ENCODE results near the gene ZNF438.

The ZNF438 gene

DNA sequence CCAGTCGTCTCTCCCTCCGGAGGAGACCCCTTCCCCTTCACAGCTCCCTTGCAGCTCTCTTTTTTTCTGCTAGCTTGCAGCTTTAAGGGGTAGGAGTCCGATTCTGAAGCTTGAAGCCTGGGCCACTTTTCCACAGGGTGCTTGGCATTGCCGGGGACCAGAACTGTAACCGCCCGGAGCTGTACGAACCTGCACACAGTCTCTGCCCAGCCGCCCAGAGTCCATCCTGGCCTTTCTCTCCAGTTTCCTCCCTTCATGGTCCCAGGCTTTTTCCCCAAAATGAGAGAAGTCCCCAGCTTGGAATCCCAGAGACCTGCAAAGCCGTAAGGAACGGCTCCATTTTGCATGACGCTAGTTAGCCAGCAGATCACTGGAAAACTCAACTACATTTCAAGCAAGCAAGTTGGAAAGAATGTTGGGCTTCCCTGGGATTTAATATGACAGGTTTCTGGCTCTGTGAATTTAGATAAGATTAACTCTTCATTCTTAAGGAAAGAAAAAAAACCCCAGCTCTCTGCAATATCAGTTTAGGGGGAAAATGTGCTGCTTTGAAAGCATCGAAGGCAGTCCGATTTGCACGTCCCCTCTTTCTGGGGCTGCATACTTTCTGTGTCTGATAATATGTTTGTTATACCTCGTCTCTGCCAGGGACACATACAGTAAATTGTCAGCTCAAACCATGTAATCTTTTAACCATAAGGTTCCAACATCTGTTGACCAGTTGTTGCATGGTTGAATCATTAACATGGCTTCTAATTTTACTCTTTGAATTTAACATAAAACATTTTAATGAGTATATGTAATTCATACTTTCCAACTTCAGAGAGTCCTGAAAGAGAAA, 212.1 kb downstream of the ZNF438 start:
- Histone ChIP-seq H3K4me2 (ENCODE audit: low read length) (no peak overlapping the region), H3K9me3 (ENCODE audit: control insufficient read depth, insufficient read depth, low read length) (no peaks in the 10 kb centered on the region), H3K27ac (ENCODE audit: low read depth, low read length) (no peak overlapping the region), H3K4me1 (ENCODE audit: control insufficient read depth, low read length) (no peaks in the 10 kb centered on the region), H3K4me3 (ENCODE audit: low read length) (no peak overlapping the region), H3K27me3 (ENCODE audit: control insufficient read depth, low read length) (no peaks in the 10 kb centered on the region; the same call in 1 of the 2 replicates), H3F3A (ENCODE audit: control insufficient read depth, insufficient read depth) (no peaks in the 10 kb centered on the region), H4K20me1 (ENCODE audit: control insufficient read depth, insufficient read depth, low read depth, low read length) (no peaks in the 10 kb centered on the region), H3K9me2 (replicated peaks; ENCODE audit: control insufficient read depth, low read length) (no peaks in the 10 kb centered on the region), H3K36me3 (ENCODE audit: control insufficient read depth, low read length) (no peaks in the 10 kb centered on the region), H3K79me2 (ENCODE audit: control insufficient read depth, low read length) (no peaks in the 10 kb centered on the region)
- TF ChIP-seq EZH2phosphoT487 (IDR thresholded peaks at IDR 0.05; ENCODE audit: borderline replicate concordance, low read length) = no peak
- TF ChIP-seq, protein P1, sequence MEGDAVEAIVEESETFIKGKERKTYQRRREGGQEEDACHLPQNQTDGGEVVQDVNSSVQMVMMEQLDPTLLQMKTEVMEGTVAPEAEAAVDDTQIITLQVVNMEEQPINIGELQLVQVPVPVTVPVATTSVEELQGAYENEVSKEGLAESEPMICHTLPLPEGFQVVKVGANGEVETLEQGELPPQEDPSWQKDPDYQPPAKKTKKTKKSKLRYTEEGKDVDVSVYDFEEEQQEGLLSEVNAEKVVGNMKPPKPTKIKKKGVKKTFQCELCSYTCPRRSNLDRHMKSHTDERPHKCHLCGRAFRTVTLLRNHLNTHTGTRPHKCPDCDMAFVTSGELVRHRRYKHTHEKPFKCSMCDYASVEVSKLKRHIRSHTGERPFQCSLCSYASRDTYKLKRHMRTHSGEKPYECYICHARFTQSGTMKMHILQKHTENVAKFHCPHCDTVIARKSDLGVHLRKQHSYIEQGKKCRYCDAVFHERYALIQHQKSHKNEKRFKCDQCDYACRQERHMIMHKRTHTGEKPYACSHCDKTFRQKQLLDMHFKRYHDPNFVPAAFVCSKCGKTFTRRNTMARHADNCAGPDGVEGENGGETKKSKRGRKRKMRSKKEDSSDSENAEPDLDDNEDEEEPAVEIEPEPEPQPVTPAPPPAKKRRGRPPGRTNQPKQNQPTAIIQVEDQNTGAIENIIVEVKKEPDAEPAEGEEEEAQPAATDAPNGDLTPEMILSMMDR (IDR thresholded peaks at IDR 0.05; ENCODE audit: low read depth, low read length, poor library complexity, severe bottlenecking) = no peak

DNA sequence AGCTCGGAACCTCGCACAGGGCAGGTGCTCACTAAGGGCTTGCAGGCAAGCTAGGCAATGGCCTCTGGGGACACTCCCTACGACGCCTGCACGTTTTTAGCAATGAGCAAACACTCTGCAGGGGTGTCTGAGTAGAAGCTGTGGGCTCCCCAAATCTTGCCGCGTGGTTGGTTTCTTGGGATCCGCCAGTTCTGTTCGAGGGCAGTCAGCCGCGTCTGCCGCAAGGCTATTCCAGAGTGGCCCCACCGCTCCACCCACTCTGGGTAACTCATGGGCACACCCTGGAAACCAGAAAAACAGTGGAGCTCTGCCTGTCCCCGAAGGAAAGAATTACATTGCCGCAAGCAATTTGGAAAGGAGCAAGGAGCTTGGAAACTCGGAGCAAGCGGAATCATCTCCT, 212.8 kb downstream of the ZNF438 start:
- no peaks in the 10 kb centered on the region for H4K20me1 ChIP-seq (ENCODE audit: control insufficient read depth, insufficient read depth, low read depth, low read length)
- no peaks in the 10 kb centered on the region for H3K36me3 ChIP-seq (ENCODE audit: control insufficient read depth, low read length)
- H3K27ac ChIP-seq (ENCODE audit: low read depth, low read length) = no peak overlapping the region
- no peaks in the 10 kb centered on the region; the same call in 1 of the 2 replicates for H3K27me3 ChIP-seq (ENCODE audit: control insufficient read depth, low read length)
- H3K4me2 ChIP-seq (ENCODE audit: low read length) = no peak overlapping the region
- TF ChIP-seq, protein P1 (IDR thresholded peaks at IDR 0.05; ENCODE audit: low read depth, low read length, poor library complexity, severe bottlenecking) = no peak
- no peak for TF ChIP-seq EZH2phosphoT487 (IDR thresholded peaks at IDR 0.05; ENCODE audit: borderline replicate concordance, low read length)
- no peaks in the 10 kb centered on the region for H3F3A ChIP-seq (ENCODE audit: control insufficient read depth, insufficient read depth)
- H3K9me3 ChIP-seq (ENCODE audit: control insufficient read depth, insufficient read depth, low read length) = no peaks in the 10 kb centered on the region
- no peaks in the 10 kb centered on the region for H3K79me2 ChIP-seq (ENCODE audit: control insufficient read depth, low read length)
- no peaks in the 10 kb centered on the region for H3K4me1 ChIP-seq (ENCODE audit: control insufficient read depth, low read length)
- H3K9me2 ChIP-seq (replicated peaks; ENCODE audit: control insufficient read depth, low read length) = no peaks in the 10 kb centered on the region
- no peak overlapping the region for H3K4me3 ChIP-seq (ENCODE audit: low read length)

DNA sequence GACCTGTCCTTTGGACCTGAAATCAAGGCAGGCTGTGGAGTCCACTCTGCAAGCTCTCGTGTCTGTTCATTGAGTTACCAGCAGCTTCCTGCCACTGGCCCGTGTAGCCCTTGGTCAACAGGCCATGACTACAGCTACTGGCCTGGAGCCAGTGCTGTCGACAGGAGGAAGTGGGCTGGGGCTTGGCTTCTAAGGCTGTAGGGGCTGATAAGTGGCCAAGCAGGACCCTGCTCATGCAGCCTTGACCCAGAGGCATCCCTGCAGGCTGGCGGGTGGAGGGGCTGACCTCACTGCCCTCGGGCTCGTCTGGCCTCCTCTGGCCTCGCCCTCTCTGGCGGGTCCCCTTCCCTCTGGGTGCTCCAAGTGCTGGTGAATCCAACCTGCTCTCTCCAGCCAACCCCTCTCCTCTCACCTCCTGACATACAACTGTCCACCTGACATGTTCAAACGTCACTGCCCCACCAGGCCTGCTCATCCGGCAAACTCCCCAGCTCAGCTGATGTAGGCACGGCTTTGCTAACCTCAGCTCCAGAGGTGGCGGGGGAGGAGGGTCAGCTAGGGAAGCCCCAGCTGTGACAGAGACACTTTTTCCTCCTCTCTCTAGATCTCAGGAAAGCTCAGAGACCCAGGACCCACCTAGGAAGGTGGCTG, 213.5 kb downstream of the ZNF438 start:
- Histone ChIP-seq H3K4me2 (ENCODE audit: low read length) (no peak overlapping the region), H3K27ac (ENCODE audit: low read depth, low read length) (no peak overlapping the region)

More for the DNA sequence above, 213.5 kb downstream of the ZNF438 start:
- H3F3A ChIP-seq (ENCODE audit: control insufficient read depth, insufficient read depth) = no peaks in the 10 kb centered on the region
- no peaks in the 10 kb centered on the region for H3K4me1 ChIP-seq (ENCODE audit: control insufficient read depth, low read length)
- H3K79me2 ChIP-seq (ENCODE audit: control insufficient read depth, low read length) = no peaks in the 10 kb centered on the region
- no peaks in the 10 kb centered on the region for H4K20me1 ChIP-seq (ENCODE audit: control insufficient read depth, insufficient read depth, low read depth, low read length)
- H3K9me2 ChIP-seq (replicated peaks; ENCODE audit: control insufficient read depth, low read length) = no peaks in the 10 kb centered on the region
- TF ChIP-seq EZH2phosphoT487 (IDR thresholded peaks at IDR 0.05; ENCODE audit: borderline replicate concordance, low read length) = no peak
- TF ChIP-seq, protein P1 (IDR thresholded peaks at IDR 0.05; ENCODE audit: low read depth, low read length, poor library complexity, severe bottlenecking) = no peak
- no peak overlapping the region for H3K4me3 ChIP-seq (ENCODE audit: low read length)
- no peaks in the 10 kb centered on the region for H3K36me3 ChIP-seq (ENCODE audit: control insufficient read depth, low read length)
- peaks cover 5% of the 10 kb centered on the region; the same call in 1 of the 2 replicates for H3K27me3 ChIP-seq (ENCODE audit: control insufficient read depth, low read length)
- no peaks in the 10 kb centered on the region for H3K9me3 ChIP-seq (ENCODE audit: control insufficient read depth, insufficient read depth, low read length)

Data from DOHH2 (cell line).